ENCODE data around the gene LRSAM1. TPM values are rescaled to one million over a fixed set of nuclear protein-coding genes. Genes with fewer than 3 reads are reported as not detected.

The LRSAM1 gene
- total and polyA plus RNA-seq, 9 of the 15 experiments (the other 6 are each of a cell fraction or from before 2014, with no cell fraction given), result 0.07 to 16.2 (median 4.7) TPM

DNA sequence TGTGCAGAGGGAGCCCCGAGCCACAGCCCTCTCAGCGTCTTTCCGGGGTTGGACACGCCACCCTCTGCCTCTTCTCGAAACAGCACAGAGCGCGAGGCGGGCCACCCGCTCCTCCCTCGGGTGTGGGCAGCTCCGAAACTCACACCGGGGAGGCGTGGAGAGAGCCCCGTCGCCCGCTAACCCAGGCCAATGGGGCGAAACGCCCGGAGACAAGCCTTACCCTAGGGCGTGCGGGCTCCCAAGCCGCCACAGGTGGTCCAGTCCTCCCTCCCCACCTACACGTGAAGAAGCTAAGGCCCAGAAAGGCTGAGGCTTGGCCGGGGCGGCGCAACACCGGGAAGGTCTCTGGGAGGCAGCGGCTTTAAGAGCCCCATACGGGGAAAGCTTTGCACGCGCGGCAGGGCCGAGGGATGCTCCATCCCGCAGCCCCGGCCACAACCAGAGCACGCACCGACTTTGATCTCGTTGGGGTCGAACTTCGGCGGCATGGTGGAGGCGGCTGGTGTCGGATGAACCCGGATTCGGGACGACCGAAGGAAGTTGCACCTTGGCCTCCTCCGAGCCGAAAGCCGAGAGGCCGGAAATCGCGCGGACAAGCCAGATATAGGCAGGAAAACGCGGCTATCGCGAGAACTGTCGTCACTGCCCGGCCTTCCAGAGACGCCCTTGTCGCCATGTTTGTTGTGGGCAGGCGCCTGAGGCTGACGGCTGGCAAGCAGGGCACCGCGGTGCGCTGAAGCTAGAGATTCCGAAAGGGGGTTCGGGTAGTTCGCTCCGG is at the start of gene LRSAM1, which contains the start of gene RPL12 (continued):
- no peak for TF ChIP-seq KDM4B (IDR thresholded peaks at IDR 0.05; ENCODE audit: borderline replicate concordance in 2 of 2, low read depth in 1 of 2)
- TF ChIP-seq MTA2 (IDR thresholded peaks at IDR 0.05; ENCODE audit: low read depth), result no peak
- TF ChIP-seq SIN3A (IDR thresholded peaks at IDR 0.05; ENCODE audit: borderline replicate concordance in 2 of 2, control insufficient read depth in 1 of 2, low read depth in 2 of 2, low read length in 2 of 2), result peak; percentile 93
- TF ChIP-seq CHD1 (IDR thresholded peaks at IDR 0.05; ENCODE audit: low read length), result peak; percentile 92
- no peak; the same call in 1 of the 2 replicates for TF ChIP-seq ILF3 (IDR thresholded peaks at IDR 0.05; ENCODE audit: borderline replicate concordance)
- TF ChIP-seq, protein P1, sequence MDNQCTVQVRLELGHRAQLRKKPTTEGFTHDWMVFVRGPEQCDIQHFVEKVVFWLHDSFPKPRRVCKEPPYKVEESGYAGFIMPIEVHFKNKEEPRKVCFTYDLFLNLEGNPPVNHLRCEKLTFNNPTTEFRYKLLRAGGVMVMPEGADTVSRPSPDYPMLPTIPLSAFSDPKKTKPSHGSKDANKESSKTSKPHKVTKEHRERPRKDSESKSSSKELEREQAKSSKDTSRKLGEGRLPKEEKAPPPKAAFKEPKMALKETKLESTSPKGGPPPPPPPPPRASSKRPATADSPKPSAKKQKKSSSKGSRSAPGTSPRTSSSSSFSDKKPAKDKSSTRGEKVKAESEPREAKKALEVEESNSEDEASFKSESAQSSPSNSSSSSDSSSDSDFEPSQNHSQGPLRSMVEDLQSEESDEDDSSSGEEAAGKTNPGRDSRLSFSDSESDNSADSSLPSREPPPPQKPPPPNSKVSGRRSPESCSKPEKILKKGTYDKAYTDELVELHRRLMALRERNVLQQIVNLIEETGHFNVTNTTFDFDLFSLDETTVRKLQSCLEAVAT (IDR thresholded peaks at IDR 0.05), result peak; percentile 69 to 71; a peak in 3 of 4 replicates
- TF ChIP-seq, protein P2, sequence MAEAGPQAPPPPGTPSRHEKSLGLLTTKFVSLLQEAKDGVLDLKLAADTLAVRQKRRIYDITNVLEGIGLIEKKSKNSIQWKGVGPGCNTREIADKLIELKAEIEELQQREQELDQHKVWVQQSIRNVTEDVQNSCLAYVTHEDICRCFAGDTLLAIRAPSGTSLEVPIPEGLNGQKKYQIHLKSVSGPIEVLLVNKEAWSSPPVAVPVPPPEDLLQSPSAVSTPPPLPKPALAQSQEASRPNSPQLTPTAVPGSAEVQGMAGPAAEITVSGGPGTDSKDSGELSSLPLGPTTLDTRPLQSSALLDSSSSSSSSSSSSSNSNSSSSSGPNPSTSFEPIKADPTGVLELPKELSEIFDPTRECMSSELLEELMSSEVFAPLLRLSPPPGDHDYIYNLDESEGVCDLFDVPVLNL (CRISPR knock-in tag; IDR thresholded peaks at IDR 0.05; ENCODE audit: low read depth), result no peak
- no peak for TF ChIP-seq SNIP1 (IDR thresholded peaks at IDR 0.05; ENCODE audit: low read depth)
- no peak for TF ChIP-seq ZNF551 (CRISPR knock-in tag; IDR thresholded peaks at IDR 0.05)
- peak; percentile 89 for TF ChIP-seq GABPB1 (CRISPR knock-in tag; IDR thresholded peaks at IDR 0.05)
- TF ChIP-seq XRCC5 (IDR thresholded peaks at IDR 0.05; ENCODE audit: low read depth, low read length), result peak; percentile 40; the same call in 1 of the 2 replicates
- TF ChIP-seq IFI16 (CRISPR knock-in tag; IDR thresholded peaks at IDR 0.05), result no peak
- peak; percentile 45 for TF ChIP-seq ARID1B (IDR thresholded peaks at IDR 0.05)
- TF ChIP-seq ZNF830 (CRISPR knock-in tag; IDR thresholded peaks at IDR 0.05), result peak; percentile 89; the same call in 1 of the 2 replicates
- TF ChIP-seq ETV1 (tag; conservative IDR thresholded peaks at IDR 0.05; ENCODE audit: low read depth), result peak; percentile 87
- TF ChIP-seq MED1 (CRISPR knock-in tag; IDR thresholded peaks at IDR 0.05; ENCODE audit: borderline replicate concordance), result no peak
- TF ChIP-seq CREBBP (IDR thresholded peaks at IDR 0.05; ENCODE audit: low read depth, low read length), result no peak
- TF ChIP-seq CREB1 (IDR thresholded peaks at IDR 0.05), result peak; percentile 96
- TF ChIP-seq CREB1 (CRISPR knock-in tag; IDR thresholded peaks at IDR 0.05), result peak; percentile 94
- TF ChIP-seq POLR2AphosphoS2 (IDR thresholded peaks at IDR 0.05; ENCODE audit: low read length), result peak; percentile 87; the same call in 1 of the 2 replicates
- TF ChIP-seq MCM2 (IDR thresholded peaks at IDR 0.05; ENCODE audit: low read depth), result no peak
- TF ChIP-seq, protein P3, sequence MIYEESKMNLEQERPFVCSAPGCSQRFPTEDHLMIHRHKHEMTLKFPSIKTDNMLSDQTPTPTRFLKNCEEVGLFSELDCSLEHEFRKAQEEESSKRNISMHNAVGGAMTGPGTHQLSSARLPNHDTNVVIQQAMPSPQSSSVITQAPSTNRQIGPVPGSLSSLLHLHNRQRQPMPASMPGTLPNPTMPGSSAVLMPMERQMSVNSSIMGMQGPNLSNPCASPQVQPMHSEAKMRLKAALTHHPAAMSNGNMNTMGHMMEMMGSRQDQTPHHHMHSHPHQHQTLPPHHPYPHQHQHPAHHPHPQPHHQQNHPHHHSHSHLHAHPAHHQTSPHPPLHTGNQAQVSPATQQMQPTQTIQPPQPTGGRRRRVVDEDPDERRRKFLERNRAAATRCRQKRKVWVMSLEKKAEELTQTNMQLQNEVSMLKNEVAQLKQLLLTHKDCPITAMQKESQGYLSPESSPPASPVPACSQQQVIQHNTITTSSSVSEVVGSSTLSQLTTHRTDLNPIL (CRISPR knock-in tag; IDR thresholded peaks at IDR 0.05), result no peak

All from K562 (cell line).